OCI-LY3 (cell line): Measurements from ENCODE around the gene NDUFB10.

Experiments used
- H2AFZ ChIP-seq: fragments of 200-600, 300-600 bp; shearing (Covaris generic); 2 replicates; pipeline ENCODE4 v1.6.0; 2014; ENCODE audit warnings: antibody characterized with exemption, low read depth, low read length
- H3K27ac ChIP-seq: fragments of 200-600, 300-600 bp; sonication (generic); 2 replicates; pipeline ENCODE4 v1.5.1; 2014; ENCODE audit warnings: mild to moderate bottlenecking, low read length, moderate library complexity, mixed read lengths
- H3K27me3 ChIP-seq: fragments of 200-600, 300-600 bp; sonication (generic); 2 replicates; pipeline ENCODE4 v1.6.1; 2014; ENCODE audit warnings: low read depth, low read length, mixed read lengths
- H3K36me3 ChIP-seq: fragments of 200-600, 300-600 bp; sonication (generic); replicated peaks from 2 replicates; pipeline ENCODE3; 2014; ENCODE audit warnings: low read depth, low read length, mixed read lengths
- H3K4me1 ChIP-seq: fragments of 300-600, 200-600 bp; sonication (generic); 2 replicates; pipeline ENCODE4 v1.6.1; 2014; ENCODE audit warnings: low read length, mixed read lengths
- H3K4me2 ChIP-seq: fragments of 200-600, 300-600 bp; sonication (generic); 2 replicates; pipeline ENCODE4 v1.6.1; 2014; ENCODE audit warnings: low read length, mixed read lengths
- H3K4me3 ChIP-seq: fragments of 300-600, 200-600 bp; sonication (generic); 2 replicates; pipeline ENCODE4 v1.5.1; 2014; ENCODE audit warnings: antibody characterized with exemption, mild to moderate bottlenecking, low read length, moderate library complexity
- H3K79me2 ChIP-seq: fragments of 300-600, 200-600 bp; shearing (Covaris generic); 2 replicates; pipeline ENCODE4 v1.6.1; 2014; ENCODE audit warnings: mild to moderate bottlenecking, low read length, mixed read lengths
- H3K9ac ChIP-seq: fragments of 300-600, 200-600 bp; shearing (Covaris generic); 2 replicates; pipeline ENCODE4 v1.6.0; 2014; ENCODE audit warnings: mild to moderate bottlenecking, low read length, moderate library complexity
- H3K9me3 ChIP-seq: fragments of 200-600, 300-600 bp; shearing (Covaris generic); 2 replicates; pipeline ENCODE4 v1.6.1; 2014; ENCODE audit warnings: low read length, mixed read lengths; ENCODE audit not compliant: insufficient read depth
- H4K20me1 ChIP-seq: fragments of 200-600, 300-600 bp; sonication (generic); 2 replicates; pipeline ENCODE4 v1.6.1; 2016; ENCODE audit warnings: low read length, mixed read lengths; ENCODE audit not compliant: insufficient read depth
- EZH2phosphoT487 ChIP-seq: fragments of 200-600 bp; shearing (Covaris generic); IDR thresholded peaks from 2 replicates; pipeline ENCODE4 v1.6.1; 2018; ENCODE audit warnings: antibody characterized with exemption, mixed run types, low read depth
- TF ChIP-seq, protein P1 (sequence below): fragments of 200-600, 300-600 bp; sonication (generic); IDR thresholded peaks from 2 replicates; pipeline ENCODE4 v1.5.1; 2014; ENCODE audit warnings: antibody characterized with exemption, low read length, low read depth

Gene NDUFB10

DNA sequence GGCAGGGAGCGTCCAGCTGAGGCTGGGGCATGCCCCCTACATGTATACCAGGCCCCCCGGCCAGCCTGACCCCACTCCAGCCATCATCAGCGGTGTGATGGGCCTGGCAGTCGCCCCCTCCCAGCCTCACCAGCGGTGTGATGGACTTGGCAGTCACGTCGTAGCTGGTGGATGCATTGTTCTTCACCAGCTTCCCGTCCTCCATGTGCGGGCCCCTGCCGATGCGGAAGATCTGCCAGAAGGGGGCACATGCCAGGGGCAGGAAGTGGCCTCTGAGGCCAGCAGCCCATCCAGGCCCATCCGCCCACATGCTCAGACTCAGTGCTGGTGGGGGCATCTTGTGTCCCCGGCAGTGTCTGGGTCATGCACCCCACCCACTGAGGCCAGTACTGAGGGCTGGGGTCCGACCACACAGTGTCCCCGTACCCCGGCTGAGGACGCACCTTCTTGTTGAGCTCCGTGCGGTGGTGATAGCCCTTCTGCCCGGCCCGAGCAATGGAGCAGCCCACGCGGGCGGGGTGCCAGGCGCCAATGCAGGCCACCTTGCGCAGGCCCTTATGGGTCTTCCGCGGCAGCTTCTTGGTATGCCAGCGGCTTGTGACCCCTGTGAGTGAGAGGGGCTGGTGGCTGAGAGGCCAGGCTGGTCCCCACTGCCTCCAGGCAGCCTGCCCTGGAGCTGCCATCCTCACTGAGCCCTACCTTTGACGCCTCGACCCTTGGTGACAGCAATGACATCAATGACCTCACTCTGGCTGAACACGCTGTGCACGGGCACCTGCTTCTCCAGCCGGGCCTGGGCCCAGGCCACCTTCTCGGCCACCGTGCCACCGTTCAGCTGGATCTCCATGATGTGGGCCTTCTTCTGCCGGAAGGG is 12.6 kb upstream of the NDUFB10 start:
- Histone ChIP-seq H3K9me3 (no peaks in the 10 kb centered on the region), H3K79me2 (peaks cover 13% of the 10 kb centered on the region), H2AFZ (no peak overlapping the region), H3K9ac (no peak overlapping the region), H4K20me1 (peaks cover under 1% of the 10 kb centered on the region; the same call in 1 of the 2 replicates), H3K4me2 (no peak overlapping the region), H3K4me3 (no peak overlapping the region), H3K27me3 (no peaks in the 10 kb centered on the region), H3K4me1 (peaks cover 11% of the 10 kb centered on the region), H3K27ac (no peak overlapping the region), H3K36me3 (no peaks in the 10 kb centered on the region)
- TF ChIP-seq, protein P1, sequence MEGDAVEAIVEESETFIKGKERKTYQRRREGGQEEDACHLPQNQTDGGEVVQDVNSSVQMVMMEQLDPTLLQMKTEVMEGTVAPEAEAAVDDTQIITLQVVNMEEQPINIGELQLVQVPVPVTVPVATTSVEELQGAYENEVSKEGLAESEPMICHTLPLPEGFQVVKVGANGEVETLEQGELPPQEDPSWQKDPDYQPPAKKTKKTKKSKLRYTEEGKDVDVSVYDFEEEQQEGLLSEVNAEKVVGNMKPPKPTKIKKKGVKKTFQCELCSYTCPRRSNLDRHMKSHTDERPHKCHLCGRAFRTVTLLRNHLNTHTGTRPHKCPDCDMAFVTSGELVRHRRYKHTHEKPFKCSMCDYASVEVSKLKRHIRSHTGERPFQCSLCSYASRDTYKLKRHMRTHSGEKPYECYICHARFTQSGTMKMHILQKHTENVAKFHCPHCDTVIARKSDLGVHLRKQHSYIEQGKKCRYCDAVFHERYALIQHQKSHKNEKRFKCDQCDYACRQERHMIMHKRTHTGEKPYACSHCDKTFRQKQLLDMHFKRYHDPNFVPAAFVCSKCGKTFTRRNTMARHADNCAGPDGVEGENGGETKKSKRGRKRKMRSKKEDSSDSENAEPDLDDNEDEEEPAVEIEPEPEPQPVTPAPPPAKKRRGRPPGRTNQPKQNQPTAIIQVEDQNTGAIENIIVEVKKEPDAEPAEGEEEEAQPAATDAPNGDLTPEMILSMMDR = no peak
- TF ChIP-seq EZH2phosphoT487 = no peak

DNA sequence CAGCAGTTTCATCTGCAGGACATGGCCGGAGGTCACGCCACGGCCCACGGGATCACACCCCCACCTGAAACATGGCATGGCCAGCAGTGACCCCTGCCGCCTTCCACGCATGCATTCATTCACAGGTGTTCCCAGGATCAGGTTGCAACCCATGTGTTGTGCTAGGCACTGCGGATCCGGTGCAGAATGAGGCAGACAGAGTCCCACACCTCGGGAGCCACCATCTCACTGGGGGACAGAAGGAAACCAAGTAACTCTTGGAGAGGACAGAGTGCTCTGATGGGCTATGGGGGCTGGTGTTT is 12.0 kb upstream of the NDUFB10 start:
- H3K79me2 ChIP-seq = peaks cover 7% of the 10 kb centered on the region
- H3K9me3 ChIP-seq = no peaks in the 10 kb centered on the region
- peaks cover 6% of the 10 kb centered on the region for H3K4me1 ChIP-seq
- TF ChIP-seq EZH2phosphoT487 = no peak
- no peak overlapping the region for H2AFZ ChIP-seq
- H3K4me2 ChIP-seq = no peak overlapping the region
- H3K27ac ChIP-seq = no peak overlapping the region
- H3K36me3 ChIP-seq = no peaks in the 10 kb centered on the region
- no peaks in the 10 kb centered on the region for H4K20me1 ChIP-seq
- H3K4me3 ChIP-seq = no peak overlapping the region
- no peaks in the 10 kb centered on the region for H3K27me3 ChIP-seq
- no peak overlapping the region for H3K9ac ChIP-seq

DNA sequence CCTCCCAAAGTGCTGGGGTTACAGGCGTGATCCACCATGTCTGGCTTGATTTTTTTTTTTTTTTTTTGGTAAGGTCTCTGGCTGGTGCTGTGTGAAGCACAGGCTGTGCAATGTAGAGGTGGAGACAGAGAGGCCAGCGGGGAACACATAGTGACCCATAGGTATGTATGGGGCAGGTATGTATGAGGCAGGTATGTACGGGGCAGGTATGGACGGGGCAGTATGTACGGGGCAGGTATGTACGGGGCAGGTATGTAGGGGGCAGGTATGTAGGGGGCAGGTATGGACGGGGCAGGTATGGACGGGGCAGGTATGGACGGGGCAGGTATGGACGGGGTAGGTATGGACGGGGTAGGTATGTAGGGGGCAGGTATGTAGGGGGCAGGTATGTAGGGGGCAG is 9.8 kb upstream of the NDUFB10 start:
- Histone ChIP-seq H4K20me1 (no peaks in the 10 kb centered on the region), H3K4me2 (no peak overlapping the region), H2AFZ (no peak overlapping the region), H3K4me1 (no peaks in the 10 kb centered on the region), H3K9me3 (no peaks in the 10 kb centered on the region), H3K27ac (no peak overlapping the region), H3K9ac (no peak overlapping the region), H3K27me3 (no peaks in the 10 kb centered on the region), H3K79me2 (no peaks in the 10 kb centered on the region), H3K36me3 (no peaks in the 10 kb centered on the region), H3K4me3 (no peak overlapping the region)
- TF ChIP-seq EZH2phosphoT487 = no peak
- TF ChIP-seq, protein P1 = no peak

DNA sequence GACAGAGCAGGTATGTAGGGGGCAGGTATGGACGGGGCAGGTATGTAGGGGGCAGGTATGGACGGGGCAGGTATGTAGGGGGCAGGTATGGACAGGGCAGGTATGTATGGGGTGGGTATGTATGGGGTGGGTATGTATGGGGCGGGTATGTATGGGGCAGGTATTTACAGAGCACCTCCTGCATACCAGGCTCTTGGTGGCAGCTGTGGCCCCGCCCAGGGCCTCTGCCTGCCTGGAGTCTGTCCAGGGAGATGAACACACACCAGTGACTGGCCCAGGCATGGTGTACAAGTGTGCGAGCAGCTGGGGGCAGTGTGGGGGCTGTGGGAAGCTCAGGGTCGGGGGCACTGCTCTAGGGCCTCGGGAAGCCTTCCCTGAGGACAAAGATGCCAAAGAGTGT is 9.3 kb upstream of the NDUFB10 start:
- no peaks in the 10 kb centered on the region for H3K79me2 ChIP-seq
- H3K27ac ChIP-seq = no peak overlapping the region
- no peak overlapping the region for H3K4me3 ChIP-seq
- H3K9ac ChIP-seq = no peak overlapping the region
- TF ChIP-seq EZH2phosphoT487 = no peak
- TF ChIP-seq, protein P1 = no peak
- no peak overlapping the region for H3K4me2 ChIP-seq
- no peaks in the 10 kb centered on the region for H3K36me3 ChIP-seq
- H3K4me1 ChIP-seq = no peaks in the 10 kb centered on the region
- H4K20me1 ChIP-seq = no peaks in the 10 kb centered on the region
- no peaks in the 10 kb centered on the region for H3K27me3 ChIP-seq
- H3K9me3 ChIP-seq = no peaks in the 10 kb centered on the region
- no peak overlapping the region for H2AFZ ChIP-seq
